NCI-H2029 (cell line): ENCODE data around the gene TNXB.
"Not testable (repeated sequence)": the region's sequence is repeated elsewhere in the genome, so short reads cannot be mapped to it uniquely, and the experiment has no call there.

Source experiments
- DNase-seq: peaks from one replicate; lab custom pipeline; 2025; lab: John Stamatoyannopoulos, UW

Gene TNXB

GRCh38 chr6:32039321-32040274 is 69.5 kb downstream of the TNXB start:
- DNase-seq: not testable (repeated sequence)

GRCh38 chr6:32038878-32039277 is 70.3 kb downstream of the TNXB start:
- not testable (repeated sequence) for DNase-seq

GRCh38 chr6:32037598-32038524 is 71.3 kb downstream of the TNXB start, which contains the start of gene CYP21A2:
Gene CYP21A2 (plus strand): TSS chr6:32038415. CDS start chr6:32038423, 8 bp downstream.
- not testable (repeated sequence) for DNase-seq

- not testable (repeated sequence) for DNase-seq
Measured at GRCh38 chr6:32037136-32037535, 72.0 kb downstream of the TNXB start.

- not testable (repeated sequence) for DNase-seq
Measured at GRCh38 chr6:32035283-32036013, 73.7 kb downstream of the TNXB start.

- DNase-seq: not testable (repeated sequence)
Measured at GRCh38 chr6:32029553-32029952, 79.6 kb downstream of the TNXB start.

GRCh38 chr6:32028631-32029030 is 80.5 kb downstream of the TNXB start:
- DNase-seq: not testable (repeated sequence)

- not testable (repeated sequence) for DNase-seq
Measured at GRCh38 chr6:32022100-32022499, 87.0 kb downstream of the TNXB start.

- not testable (repeated sequence) for DNase-seq
Measured at GRCh38 chr6:32014547-32014946, 94.6 kb downstream of the TNXB start, which contains the start of gene C4B. Gene C4B (plus strand): TSS chr6:32014795. CDS start chr6:32014846, 51 bp downstream.

- DNase-seq: not testable (repeated sequence)
Measured at GRCh38 chr6:32013738-32014137, 95.4 kb downstream of the TNXB start.

GRCh38 chr6:32012941-32013617 is 96.1 kb downstream of the TNXB start:
- DNase-seq: not testable (repeated sequence)

GRCh38 chr6:32010856-32011530 is 98.1 kb downstream of the TNXB start:
- not testable (repeated sequence) for DNase-seq

GRCh38 chr6:32009537-32009936 is 99.6 kb downstream of the TNXB start:
- DNase-seq: not testable (repeated sequence)

- DNase-seq: not testable (repeated sequence)
Measured at GRCh38 chr6:32008616-32009015, 100.5 kb downstream of the TNXB start.

- not testable (repeated sequence) for DNase-seq
Measured at GRCh38 chr6:32008037-32008436, 101.1 kb downstream of the TNXB start.

GRCh38 chr6:32007086-32007485 is 102.1 kb downstream of the TNXB start:
- DNase-seq: not testable (repeated sequence)

- not testable (repeated sequence) for DNase-seq
Measured at GRCh38 chr6:32005991-32006529, 103.1 kb downstream of the TNXB start.

GRCh38 chr6:32005538-32005880 is 103.6 kb downstream of the TNXB start:
- DNase-seq: not testable (repeated sequence)

- not testable (repeated sequence) for DNase-seq
Measured at GRCh38 chr6:32004864-32005537, 104.1 kb downstream of the TNXB start.
